ENCODE results near the gene ZFAND3. TPM values are rescaled to one million over a fixed set of nuclear protein-coding genes. Genes with fewer than 3 reads are reported as not detected.

The ZFAND3 gene
- total and polyA plus RNA-seq, 2 donors (not counting 3 experiments of a cell fraction or from before 2014, with no cell fraction given): 15.4 to 54.2 TPM

- POLR2A ChIA-PET: no interaction called here
- H3K4me2 ChIP-seq (ENCODE audit: insufficient read depth, low read length): no peak overlapping the region
- H3K27ac ChIP-seq (ENCODE audit: insufficient read depth, low read depth, low read length): no peak overlapping the region
- no peaks in the 10 kb centered on the region for H3K9me3 ChIP-seq (replicated peaks; ENCODE audit: control insufficient read depth, insufficient read depth, low read length)
- H4K20me1 ChIP-seq (replicated peaks; ENCODE audit: control insufficient read depth, extremely low read depth, insufficient read depth, low read length): peaks cover 15% of the 10 kb centered on the region
- H3K4me1 ChIP-seq (ENCODE audit: control insufficient read depth, extremely low read depth, insufficient read depth, low read length): peaks cover 9% of the 10 kb centered on the region
- CTCF ChIA-PET: no interaction called here
- H3K79me2 ChIP-seq (ENCODE audit: control insufficient read depth, insufficient read depth, low read length): peaks cover 73% of the 10 kb centered on the region
- H3K9me1 ChIP-seq (replicated peaks; ENCODE audit: control insufficient read depth, extremely low read depth, insufficient read depth, low read length): no peaks in the 10 kb centered on the region
- DNase-seq (ENCODE audit: low read depth, low spot score) (no peak), FAIRE-seq (no peak)
- no peak overlapping the region for H3K9ac ChIP-seq (replicated peaks; ENCODE audit: extremely low read depth, insufficient read depth, low read length)
- H2AFZ ChIP-seq (ENCODE audit: low read depth, low read length): no peak overlapping the region
- BruUV-seq (replicated peaks): no TSS peak
- intact Hi-C loops (cut with micrococcal nuclease): no loop called here
- no peaks in the 10 kb centered on the region for H3K27me3 ChIP-seq (ENCODE audit: control insufficient read depth in 2 of 2, insufficient read depth in 2 of 2, low read length in 2 of 2)
- TF ChIP-seq MYC (IDR thresholded peaks at IDR 0.05; ENCODE audit: low read depth, low read length): no peak
- no peak for TF ChIP-seq MAX (IDR thresholded peaks at IDR 0.05; ENCODE audit: insufficient read depth, insufficient read length)
- no peak for TF ChIP-seq JUN (IDR thresholded peaks at IDR 0.05; ENCODE audit: borderline replicate concordance, insufficient read depth, insufficient read length, low read depth)
- TF ChIP-seq CTCF (IDR thresholded peaks at IDR 0.05; ENCODE audit: extremely low read depth in 1 of 2, insufficient read depth in 1 of 2, low read depth in 1 of 2, low read length in 2 of 2): no peak
- no peak for TF ChIP-seq POLR2AphosphoS5 (IDR thresholded peaks at IDR 0.05; ENCODE audit: insufficient read depth, low read depth, low read length)
- H3K4me3 ChIP-seq (replicated peaks in 1 of 3; ENCODE audit: insufficient read depth in 1 of 3, low read depth in 1 of 3, low read length in 3 of 3): no peak overlapping the region
- dilution Hi-C loops (cut with MboI; ENCODE audit: extremely low pct_ligation_motif_present, low sequenced_read_pairs): no loop called here
- no peaks in the 10 kb centered on the region for H3K36me3 ChIP-seq (ENCODE audit: control insufficient read depth in 2 of 2, extremely low read depth in 1 of 2, insufficient read depth in 2 of 2, low read length in 2 of 2)
Measured at GRCh38 chr6:37967651-37968050, 148.1 kb downstream of the ZFAND3 start.

GRCh38 chr6:37971266-37971665 lies 151.7 kb downstream of the ZFAND3 start:
- BruUV-seq (replicated peaks): no TSS peak
- dilution Hi-C loops (cut with MboI; ENCODE audit: extremely low pct_ligation_motif_present, low sequenced_read_pairs): no loop called here

More at GRCh38 chr6:37971266-37971665, 151.7 kb downstream of the ZFAND3 start:
- no peaks in the 10 kb centered on the region for H3K36me3 ChIP-seq (ENCODE audit: control insufficient read depth in 2 of 2, extremely low read depth in 1 of 2, insufficient read depth in 2 of 2, low read length in 2 of 2)
- no peak overlapping the region for H3K9ac ChIP-seq (replicated peaks; ENCODE audit: extremely low read depth, insufficient read depth, low read length)
- H3K79me2 ChIP-seq (ENCODE audit: control insufficient read depth, insufficient read depth, low read length): peaks cover 85% of the 10 kb centered on the region
- DNase-seq (ENCODE audit: low read depth, low spot score) (no peak), FAIRE-seq (no peak)
- H3K27ac ChIP-seq (ENCODE audit: insufficient read depth, low read depth, low read length): no peak overlapping the region
- H3K9me1 ChIP-seq (replicated peaks; ENCODE audit: control insufficient read depth, extremely low read depth, insufficient read depth, low read length): no peaks in the 10 kb centered on the region
- ChIA-PET POLR2A (interaction anchor here (0.7 kb wide), 1 partner anchor 291 kb away, joined by 6 read pairs; no protein-coding TSS in a partner anchor), CTCF (no interaction called here)
- intact Hi-C loops (cut with micrococcal nuclease): no loop called here
- H3K4me1 ChIP-seq (ENCODE audit: control insufficient read depth, extremely low read depth, insufficient read depth, low read length): peaks cover 6% of the 10 kb centered on the region
- no peak overlapping the region for H3K4me3 ChIP-seq (replicated peaks in 1 of 3; ENCODE audit: insufficient read depth in 1 of 3, low read depth in 1 of 3, low read length in 3 of 3)
- no peak overlapping the region for H3K4me2 ChIP-seq (ENCODE audit: insufficient read depth, low read length)
- H3K27me3 ChIP-seq (ENCODE audit: control insufficient read depth in 2 of 2, insufficient read depth in 2 of 2, low read length in 2 of 2): no peaks in the 10 kb centered on the region
- TF ChIP-seq CTCF (IDR thresholded peaks at IDR 0.05; ENCODE audit: extremely low read depth in 1 of 2, insufficient read depth in 1 of 2, low read depth in 1 of 2, low read length in 2 of 2) (no peak), POLR2A (IDR thresholded peaks at IDR 0.05; ENCODE audit: low read depth, low read length) (no peak), MAX (IDR thresholded peaks at IDR 0.05; ENCODE audit: insufficient read depth, insufficient read length) (no peak), MYC (IDR thresholded peaks at IDR 0.05; ENCODE audit: low read depth, low read length) (no peak), JUN (IDR thresholded peaks at IDR 0.05; ENCODE audit: borderline replicate concordance, insufficient read depth, insufficient read length, low read depth) (no peak), POLR2AphosphoS5 (IDR thresholded peaks at IDR 0.05; ENCODE audit: insufficient read depth, low read depth, low read length) (no peak), GATA2 (IDR thresholded peaks at IDR 0.05; ENCODE audit: insufficient read depth, insufficient read length, low read depth, low read length) (no peak), EZH2 (IDR thresholded peaks at IDR 0.05; ENCODE audit: borderline replicate concordance, low read depth, low read length, severe bottlenecking) (no peak), FOS (IDR thresholded peaks at IDR 0.05; ENCODE audit: borderline replicate concordance, insufficient read depth, low read length) (no peak)
- no peak overlapping the region for H2AFZ ChIP-seq (ENCODE audit: low read depth, low read length)
- H3K9me3 ChIP-seq (replicated peaks; ENCODE audit: control insufficient read depth, insufficient read depth, low read length): no peaks in the 10 kb centered on the region
- H4K20me1 ChIP-seq (replicated peaks; ENCODE audit: control insufficient read depth, extremely low read depth, insufficient read depth, low read length): peaks cover 10% of the 10 kb centered on the region
